ENCODE data around the gene TRIM68. TPM values are rescaled to one million over a fixed set of nuclear protein-coding genes. Genes with fewer than 3 reads are reported as not detected.

TRIM68 gene
- total RNA-seq, 1 donor from 2014 or later, result 18.6 TPM

DNA sequence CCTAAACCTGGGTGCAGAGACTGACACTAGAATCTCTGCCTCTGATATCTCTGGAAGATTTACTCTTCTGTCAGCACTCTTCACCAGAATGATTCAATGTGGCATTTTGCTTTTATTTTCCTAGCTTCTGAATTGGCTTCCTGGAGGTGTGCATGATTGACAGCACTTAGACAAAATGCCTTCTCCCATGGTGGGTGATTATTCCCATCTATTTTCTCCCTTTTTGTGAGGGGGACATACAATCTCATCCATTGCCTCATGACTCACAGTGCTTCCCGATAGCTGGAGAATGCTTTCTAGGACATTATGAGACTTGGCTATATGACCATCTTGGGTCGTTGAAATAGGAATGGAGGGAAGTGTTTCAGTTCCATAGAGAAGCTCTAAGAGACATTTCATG is 4.0 kb upstream of the TRIM68 start:
- H3K4me3 ChIP-seq, result no peak overlapping the region
- no peak overlapping the region for H3K27ac ChIP-seq
- H3K4me1 ChIP-seq, result peaks cover 0 to 4% of the 10 kb centered on the region in 2 donors
- no peaks in the 10 kb centered on the region for H3K9me3 ChIP-seq
- no peaks in the 10 kb centered on the region for H3K27me3 ChIP-seq
- intact Hi-C loops (cut with DNase I), result no loop called here
- no peaks in the 10 kb centered on the region for H3K36me3 ChIP-seq
- TF ChIP-seq, protein P1, sequence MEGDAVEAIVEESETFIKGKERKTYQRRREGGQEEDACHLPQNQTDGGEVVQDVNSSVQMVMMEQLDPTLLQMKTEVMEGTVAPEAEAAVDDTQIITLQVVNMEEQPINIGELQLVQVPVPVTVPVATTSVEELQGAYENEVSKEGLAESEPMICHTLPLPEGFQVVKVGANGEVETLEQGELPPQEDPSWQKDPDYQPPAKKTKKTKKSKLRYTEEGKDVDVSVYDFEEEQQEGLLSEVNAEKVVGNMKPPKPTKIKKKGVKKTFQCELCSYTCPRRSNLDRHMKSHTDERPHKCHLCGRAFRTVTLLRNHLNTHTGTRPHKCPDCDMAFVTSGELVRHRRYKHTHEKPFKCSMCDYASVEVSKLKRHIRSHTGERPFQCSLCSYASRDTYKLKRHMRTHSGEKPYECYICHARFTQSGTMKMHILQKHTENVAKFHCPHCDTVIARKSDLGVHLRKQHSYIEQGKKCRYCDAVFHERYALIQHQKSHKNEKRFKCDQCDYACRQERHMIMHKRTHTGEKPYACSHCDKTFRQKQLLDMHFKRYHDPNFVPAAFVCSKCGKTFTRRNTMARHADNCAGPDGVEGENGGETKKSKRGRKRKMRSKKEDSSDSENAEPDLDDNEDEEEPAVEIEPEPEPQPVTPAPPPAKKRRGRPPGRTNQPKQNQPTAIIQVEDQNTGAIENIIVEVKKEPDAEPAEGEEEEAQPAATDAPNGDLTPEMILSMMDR (IDR thresholded peaks at IDR 0.05), result no peak
- no peak for DNase-seq (ENCODE audit: low spot score in 2 of 2)

GRCh38 chr11:4610258-4610935 is 2.4 kb upstream of the TRIM68 start:
- H3K27me3 ChIP-seq, result no peaks in the 10 kb centered on the region
- H3K27ac ChIP-seq, result peak overlapping the region; percentile 47 to 52
- H3K36me3 ChIP-seq, result no peaks in the 10 kb centered on the region
- TF ChIP-seq, protein P1 (IDR thresholded peaks at IDR 0.05), result no peak
- DNase-seq (ENCODE audit: low spot score in 2 of 2), result no peak
- intact Hi-C loops (cut with DNase I), result no loop called here
- peak overlapping the region; percentile 22 to 44 for H3K4me3 ChIP-seq
- H3K4me1 ChIP-seq, result peaks cover 0 to 10% of the 10 kb centered on the region in 2 donors
- no peaks in the 10 kb centered on the region for H3K9me3 ChIP-seq

- Histone ChIP-seq H3K4me1 (peaks cover 0 to 10% of the 10 kb centered on the region in 2 donors), H3K27ac (peak overlapping the region; percentile 94 to 95), H3K36me3 (peaks cover 7 to 25% of the 10 kb centered on the region in 2 donors), H3K27me3 (no peaks in the 10 kb centered on the region), H3K9me3 (no peaks in the 10 kb centered on the region), H3K4me3 (peak overlapping the region; percentile 70 to 88)
- TF ChIP-seq, protein P1 (IDR thresholded peaks at IDR 0.05), result no peak
- DNase-seq (ENCODE audit: low spot score in 2 of 2), result no peak
- intact Hi-C loops (cut with DNase I), result loop anchor here (5.0 to 10.0 kb wide), 4 partner anchors 510 to 1630 kb away; partner anchors contain the start of genes CNGA4, TRIM22, TRIM5 and TRIM6
These were observed 935 bp downstream of the TRIM68 start for GRCh38 chr11:4607096-4607495.

- Histone ChIP-seq H3K36me3 (peaks cover 14 to 31% of the 10 kb centered on the region in 2 donors), H3K4me1 (peaks cover 0 to 10% of the 10 kb centered on the region in 2 donors), H3K27ac (no peak overlapping the region), H3K4me3 (peak overlapping the region; percentile 70 to 88), H3K9me3 (no peaks in the 10 kb centered on the region), H3K27me3 (no peaks in the 10 kb centered on the region)
- intact Hi-C loops (cut with DNase I), result loop anchor here (5.0 to 10.0 kb wide), 4 partner anchors 509 to 1631 kb away; partner anchors contain the start of genes CNGA4, TRIM22, TRIM5 and TRIM6
- TF ChIP-seq, protein P1 (IDR thresholded peaks at IDR 0.05), result no peak
- DNase-seq (ENCODE audit: low spot score in 2 of 2), result no peak
These were observed 1.6 kb downstream of the TRIM68 start for GRCh38 chr11:4606231-4607015.

GRCh38 chr11:4605057-4605456 is 3.0 kb downstream of the TRIM68 start:
- H3K36me3 ChIP-seq, result peaks cover 28 to 45% of the 10 kb centered on the region in 2 donors
- TF ChIP-seq, protein P1 (IDR thresholded peaks at IDR 0.05), result no peak

More at GRCh38 chr11:4605057-4605456, 3.0 kb downstream of the TRIM68 start:
- no peak for DNase-seq (ENCODE audit: low spot score in 2 of 2)
- Histone ChIP-seq H3K4me1 (peaks cover 0 to 10% of the 10 kb centered on the region in 2 donors), H3K9me3 (no peaks in the 10 kb centered on the region), H3K27me3 (no peaks in the 10 kb centered on the region), H3K4me3 (no peak overlapping the region), H3K27ac (no peak overlapping the region)
- intact Hi-C loops (cut with DNase I), result loop anchor here (5.0 to 10.0 kb wide), 4 partner anchors 508 to 1632 kb away; partner anchors contain the start of genes CNGA4, TRIM22, TRIM5 and TRIM6
